ENCODE data around the gene COL27A1.

The COL27A1 gene

DNA sequence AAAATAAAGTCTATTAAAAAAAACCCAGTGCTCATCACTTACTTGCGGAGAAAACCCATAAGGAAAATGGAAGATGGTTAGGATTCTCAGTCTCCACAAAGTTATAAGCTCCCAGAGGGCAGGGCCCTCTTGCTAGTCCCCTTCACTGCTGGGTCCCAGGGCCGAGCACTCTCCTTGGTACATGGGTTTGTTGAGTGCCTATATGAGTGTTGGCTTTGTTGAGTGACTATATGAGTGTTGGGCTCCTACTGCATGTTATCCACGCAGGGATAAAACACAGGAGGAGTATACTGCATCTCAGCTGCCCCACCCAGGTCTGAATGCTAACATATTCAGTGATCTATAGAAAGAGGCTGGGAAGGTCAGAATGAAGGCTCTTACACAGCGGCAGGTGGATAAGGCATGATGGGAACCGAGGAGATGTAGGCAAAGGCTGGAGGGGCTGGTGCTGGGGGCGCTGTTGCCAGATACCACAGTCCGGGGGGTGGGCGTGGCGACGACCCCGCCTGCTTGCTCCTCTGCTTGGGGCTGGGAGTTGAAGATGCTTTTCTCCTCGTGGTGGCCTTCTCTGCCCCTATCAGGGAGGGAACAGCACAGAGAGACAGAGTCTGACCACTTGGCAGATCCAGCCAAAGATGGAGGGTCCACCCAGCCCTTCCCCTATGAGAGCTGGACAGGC lies 186.0 kb downstream of the COL27A1 start:
- Mint-ChIP-seq H3K4me3 (no peak overlapping the region), H3K4me1 (ENCODE audit: low read depth) (peaks cover 17% of the 10 kb centered on the region), H3K27ac (peak overlapping the region; percentile 88), H3K27me3 (no peaks in the 10 kb centered on the region), H3K36me3 (ENCODE audit: low read depth) (peaks cover 97% of the 10 kb centered on the region), H3K9me3 (no peaks in the 10 kb centered on the region)
- DNase-seq, result no peak

- Mint-ChIP-seq H3K9me3 (no peaks in the 10 kb centered on the region), H3K4me1 (ENCODE audit: low read depth) (peaks cover 23% of the 10 kb centered on the region), H3K27ac (peak overlapping the region; percentile 88), H3K27me3 (no peaks in the 10 kb centered on the region), H3K4me3 (no peak overlapping the region), H3K36me3 (ENCODE audit: low read depth) (peaks cover 96% of the 10 kb centered on the region)
- no peak for DNase-seq
Measured at GRCh38 chr9:114341991-114342390, 186.7 kb downstream of the COL27A1 start.

DNA sequence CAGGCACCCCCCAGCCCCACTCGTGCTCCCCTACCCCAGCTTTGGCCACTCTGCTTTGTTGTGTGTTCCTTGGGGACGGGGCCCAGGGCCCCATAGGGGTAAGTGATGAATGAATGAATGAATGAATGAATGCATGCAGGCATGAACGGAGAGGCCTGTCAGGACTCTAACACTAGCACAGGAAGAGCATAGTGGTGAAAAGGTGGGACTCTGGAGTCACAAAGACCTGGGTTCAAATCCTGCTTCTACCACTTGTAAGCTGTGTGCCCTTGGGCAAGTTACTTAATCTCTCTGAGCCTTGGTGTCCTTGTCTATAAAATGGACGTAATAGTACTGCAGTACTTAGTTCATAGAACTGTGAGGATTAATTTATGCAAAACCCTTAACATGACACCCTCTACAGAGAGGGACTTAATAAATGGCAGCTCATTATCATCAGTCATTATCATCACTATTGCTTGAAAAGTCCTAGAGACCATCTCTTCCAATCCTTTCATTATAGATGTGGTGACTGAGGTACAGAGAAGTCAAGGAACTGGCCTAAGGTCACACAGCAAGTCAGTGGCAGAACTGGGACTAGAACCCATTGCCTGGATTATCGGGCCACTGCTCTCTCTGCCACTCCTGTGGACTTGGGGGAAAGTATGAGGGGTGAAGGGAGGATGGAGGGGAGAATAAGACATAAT lies 187.6 kb downstream of the COL27A1 start:
- Mint-ChIP-seq H3K36me3 (ENCODE audit: low read depth) (peaks cover 95% of the 10 kb centered on the region), H3K9me3 (no peaks in the 10 kb centered on the region), H3K27ac (peak overlapping the region; percentile 74), H3K4me1 (ENCODE audit: low read depth) (peaks cover 28% of the 10 kb centered on the region), H3K4me3 (no peak overlapping the region), H3K27me3 (no peaks in the 10 kb centered on the region)
- DNase-seq, result no peak

GRCh38 chr9:114343471-114344187 lies 188.3 kb downstream of the COL27A1 start:
- no peaks in the 10 kb centered on the region for H3K9me3 Mint-ChIP-seq

GRCh38 chr9:114344188-114344566 lies 188.8 kb downstream of the COL27A1 start:
- no peak overlapping the region for H3K4me3 Mint-ChIP-seq
- H3K27me3 Mint-ChIP-seq, result no peaks in the 10 kb centered on the region
- no peak for DNase-seq
- peaks cover 95% of the 10 kb centered on the region for H3K36me3 Mint-ChIP-seq (ENCODE audit: low read depth)
- H3K9me3 Mint-ChIP-seq, result no peaks in the 10 kb centered on the region
- peak overlapping the region; percentile 80 for H3K27ac Mint-ChIP-seq
- H3K4me1 Mint-ChIP-seq (ENCODE audit: low read depth), result peaks cover 35% of the 10 kb centered on the region

More at GRCh38 chr9:114343471-114344187, 188.3 kb downstream of the COL27A1 start:
- peak overlapping the region; percentile 74 for H3K27ac Mint-ChIP-seq
- H3K27me3 Mint-ChIP-seq, result no peaks in the 10 kb centered on the region
- peaks cover 34% of the 10 kb centered on the region for H3K4me1 Mint-ChIP-seq (ENCODE audit: low read depth)
- no peak for DNase-seq
- H3K36me3 Mint-ChIP-seq (ENCODE audit: low read depth), result peaks cover 95% of the 10 kb centered on the region
- no peak overlapping the region for H3K4me3 Mint-ChIP-seq

DNA sequence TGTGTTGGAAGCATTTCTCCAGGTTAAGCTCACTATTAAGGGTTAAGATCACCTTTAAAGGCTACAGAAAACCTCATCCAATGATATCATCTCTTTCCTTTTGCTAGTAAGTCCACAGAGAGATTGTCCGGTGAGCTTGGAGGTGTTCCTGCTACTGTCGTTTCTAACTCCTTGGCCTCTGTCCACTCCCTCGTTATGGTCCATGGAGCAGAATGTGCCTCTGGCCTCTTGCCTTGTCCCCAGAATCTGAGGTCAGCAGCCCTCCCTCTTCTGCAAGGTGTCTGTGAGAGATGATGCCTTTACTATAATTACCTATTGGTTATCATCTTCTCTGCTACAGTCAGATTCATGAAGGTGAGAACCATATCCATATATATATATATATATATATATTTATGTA lies 189.4 kb downstream of the COL27A1 start:
- Mint-ChIP-seq H3K4me3 (no peak overlapping the region), H3K27me3 (no peaks in the 10 kb centered on the region), H3K36me3 (ENCODE audit: low read depth) (peaks cover 95% of the 10 kb centered on the region), H3K4me1 (ENCODE audit: low read depth) (peaks cover 39% of the 10 kb centered on the region), H3K27ac (peak overlapping the region; percentile 80), H3K9me3 (no peaks in the 10 kb centered on the region)
- DNase-seq, result no peak

DNA sequence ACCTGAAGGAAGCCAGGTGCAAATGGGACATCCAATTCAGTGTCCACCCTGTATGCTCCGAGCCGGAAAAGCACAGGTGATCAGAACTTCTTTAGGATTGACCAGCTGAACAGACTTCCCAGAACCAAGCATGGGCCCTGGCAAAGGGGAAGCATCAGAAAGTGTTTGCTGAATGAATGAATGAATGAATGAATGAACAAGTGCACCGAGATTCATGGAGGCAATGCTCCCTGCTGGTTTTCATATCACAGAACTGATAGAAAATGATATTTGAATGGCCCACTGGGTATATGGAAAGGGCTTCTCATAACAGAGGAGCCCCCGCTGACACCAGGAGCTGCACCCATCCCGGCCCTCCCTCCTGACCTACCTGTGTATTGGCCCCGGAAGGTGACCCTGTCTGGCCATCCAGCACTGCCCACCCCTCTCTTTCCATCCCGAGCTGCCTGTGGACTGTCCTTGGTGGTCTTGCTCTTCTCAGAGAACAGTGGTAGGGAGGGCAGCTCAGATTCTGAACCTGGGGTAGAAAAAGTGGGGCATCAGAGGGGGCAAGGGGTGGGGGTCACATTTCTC lies 190.2 kb downstream of the COL27A1 start:
- Mint-ChIP-seq H3K36me3 (ENCODE audit: low read depth) (peaks cover 95% of the 10 kb centered on the region), H3K27me3 (no peaks in the 10 kb centered on the region), H3K4me3 (no peak overlapping the region), H3K27ac (peak overlapping the region; percentile 87), H3K4me1 (ENCODE audit: low read depth) (peaks cover 44% of the 10 kb centered on the region), H3K9me3 (no peaks in the 10 kb centered on the region)
- no peak for DNase-seq

DNA sequence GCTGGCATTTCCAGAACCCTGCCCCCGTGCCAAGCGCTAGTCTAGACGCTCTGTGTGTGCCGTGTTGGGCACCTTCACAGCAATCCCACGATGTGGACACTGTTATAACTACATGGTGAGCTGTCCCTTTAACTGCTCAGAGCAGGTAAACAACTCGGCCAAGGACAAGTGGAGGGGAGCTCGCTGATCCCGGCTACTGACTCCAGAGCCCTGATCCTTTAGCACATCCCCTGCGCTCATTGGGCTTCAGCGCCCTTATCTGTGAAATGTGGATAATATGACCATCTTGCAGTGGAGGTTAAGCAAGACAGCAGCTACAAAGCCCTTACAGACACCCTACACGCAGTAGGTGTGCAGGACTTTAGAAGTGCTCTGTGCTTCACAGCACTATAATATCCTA lies 190.8 kb downstream of the COL27A1 start:
- H3K9me3 Mint-ChIP-seq, result no peaks in the 10 kb centered on the region
- H3K36me3 Mint-ChIP-seq (ENCODE audit: low read depth), result peaks cover 95% of the 10 kb centered on the region
- DNase-seq, result no peak
- no peak overlapping the region for H3K4me3 Mint-ChIP-seq
- peaks cover 47% of the 10 kb centered on the region for H3K4me1 Mint-ChIP-seq (ENCODE audit: low read depth)
- H3K27me3 Mint-ChIP-seq, result no peaks in the 10 kb centered on the region
- H3K27ac Mint-ChIP-seq, result peak overlapping the region; percentile 87

DNA sequence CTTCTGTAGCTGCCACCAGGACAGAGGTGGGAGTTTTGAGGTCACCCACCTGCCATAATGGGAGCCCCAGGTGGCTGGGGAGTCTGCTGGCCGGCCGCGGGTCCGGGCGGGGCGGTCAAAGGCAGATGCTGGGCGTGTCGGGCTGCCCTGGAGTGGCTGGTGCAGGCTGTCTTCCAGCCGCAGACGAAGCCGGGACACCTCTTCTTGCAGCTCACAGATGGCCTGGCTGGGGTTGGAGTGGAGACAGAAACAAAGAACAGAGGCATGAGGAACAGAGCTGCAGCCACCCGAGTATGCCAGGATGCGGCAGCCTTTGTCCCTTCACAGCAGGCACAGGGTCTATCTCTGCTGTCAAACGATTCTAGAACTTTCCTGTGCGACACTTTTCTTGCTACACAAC lies 192.3 kb downstream of the COL27A1 start:
- Mint-ChIP-seq H3K9me3 (no peaks in the 10 kb centered on the region), H3K4me3 (no peak overlapping the region), H3K27me3 (no peaks in the 10 kb centered on the region), H3K36me3 (ENCODE audit: low read depth) (peaks cover 94% of the 10 kb centered on the region), H3K4me1 (ENCODE audit: low read depth) (peaks cover 52% of the 10 kb centered on the region), H3K27ac (peak overlapping the region; percentile 96)
- no peak for DNase-seq

DNA sequence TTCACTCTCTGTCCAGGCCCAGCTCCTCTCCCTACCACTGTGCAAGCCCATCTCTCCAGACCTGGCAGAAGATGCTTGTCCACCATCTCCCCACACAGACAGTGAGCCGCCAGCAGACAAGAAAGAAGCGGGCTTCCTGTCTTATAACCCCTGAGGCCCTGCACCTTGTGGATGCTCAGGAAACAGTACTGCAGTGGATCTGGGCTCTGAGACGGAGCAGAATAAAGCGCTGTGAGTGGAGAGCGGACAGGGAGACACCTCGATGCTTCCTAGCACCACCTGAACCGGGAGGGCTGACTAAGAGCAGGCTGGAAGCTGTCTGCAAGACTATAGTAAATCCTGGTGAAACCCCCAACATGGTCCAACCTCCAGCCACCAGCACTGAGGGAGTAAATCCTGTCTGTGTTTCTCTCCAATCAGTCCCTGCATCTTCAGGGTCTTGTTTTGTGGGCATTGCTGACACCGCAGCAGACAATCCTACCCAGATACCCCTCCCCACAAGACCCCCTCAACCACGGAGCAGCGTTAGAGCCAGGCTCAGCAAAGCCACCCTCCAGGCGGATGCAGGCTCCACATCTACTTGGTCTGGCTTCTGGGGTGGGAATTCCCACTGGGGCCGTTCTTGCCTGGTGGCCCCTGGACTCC lies 193.0 kb downstream of the COL27A1 start:
- Mint-ChIP-seq H3K36me3 (ENCODE audit: low read depth) (peaks cover 94% of the 10 kb centered on the region), H3K27ac (peak overlapping the region; percentile 96), H3K27me3 (no peaks in the 10 kb centered on the region), H3K4me1 (ENCODE audit: low read depth) (peaks cover 57% of the 10 kb centered on the region), H3K4me3 (peak overlapping the region; percentile 42), H3K9me3 (no peaks in the 10 kb centered on the region)
- DNase-seq, result no peak

DNA sequence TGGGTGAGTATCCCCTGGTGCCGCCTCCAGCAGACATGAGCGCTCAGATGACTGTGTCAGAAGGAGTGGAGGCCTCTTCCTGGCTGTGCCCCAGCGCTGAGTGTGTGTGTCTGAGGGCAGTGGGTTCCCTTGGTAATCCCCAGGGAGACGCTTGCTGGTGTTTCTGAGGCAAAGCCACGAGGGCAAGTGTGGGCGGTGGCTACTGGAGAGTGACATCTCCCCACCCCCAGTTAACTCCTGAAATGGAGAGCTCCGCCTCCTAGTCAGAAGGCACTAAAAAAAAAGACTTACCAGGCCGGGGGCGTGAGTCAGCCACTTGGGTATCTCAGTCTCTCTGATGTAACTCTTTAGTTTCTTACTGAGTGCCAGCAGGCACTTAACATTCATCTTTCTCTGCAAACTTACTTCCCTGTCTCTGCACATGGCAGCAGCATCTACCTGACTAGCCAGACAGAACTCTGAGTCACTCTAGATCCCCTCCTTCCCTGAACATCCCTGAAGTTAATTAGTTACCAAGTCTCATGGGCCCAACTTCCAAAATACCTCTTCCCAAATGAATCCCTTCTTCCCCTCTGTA lies 193.7 kb downstream of the COL27A1 start:
- Mint-ChIP-seq H3K4me1 (ENCODE audit: low read depth) (peaks cover 61% of the 10 kb centered on the region), H3K36me3 (ENCODE audit: low read depth) (peaks cover 93% of the 10 kb centered on the region), H3K9me3 (no peaks in the 10 kb centered on the region)

DNA sequence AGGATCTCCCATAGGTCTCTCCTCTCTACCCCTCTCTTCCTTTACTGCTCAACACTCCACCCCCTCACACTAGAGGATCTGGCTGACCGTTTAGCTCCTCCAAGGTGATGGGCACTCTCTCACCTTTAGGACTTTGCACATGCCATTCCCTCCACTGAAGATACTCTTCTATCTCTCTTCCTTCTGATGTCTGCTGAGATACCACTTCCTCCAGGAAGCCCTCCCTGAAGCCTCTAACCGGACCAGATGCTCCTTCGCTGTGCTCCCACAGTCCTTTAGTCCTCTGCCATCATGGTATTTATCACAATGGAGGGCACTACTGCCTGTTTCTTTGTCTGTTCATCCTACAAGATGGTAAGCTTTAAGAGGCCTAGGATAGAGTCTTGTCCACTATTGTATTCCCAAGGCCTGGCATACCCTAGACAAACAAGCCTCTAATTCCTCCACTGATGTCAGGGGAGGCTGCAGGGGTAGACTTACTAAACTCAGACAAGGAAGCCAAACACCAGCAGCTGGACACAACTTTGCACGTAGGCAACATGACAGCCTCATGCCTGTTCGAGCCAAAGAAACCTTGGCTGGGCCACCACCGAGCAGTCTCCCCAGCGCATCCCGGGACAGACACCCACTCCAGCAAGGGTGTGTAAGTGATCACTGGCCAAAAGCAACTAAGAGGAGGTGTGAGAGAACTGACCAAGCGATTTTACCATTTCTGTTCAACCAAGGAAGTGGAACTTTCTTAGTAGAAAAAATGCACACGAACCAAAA lies 194.6 kb downstream of the COL27A1 start:
- Mint-ChIP-seq H3K4me3 (no peak overlapping the region), H3K9me3 (no peaks in the 10 kb centered on the region), H3K4me1 (ENCODE audit: low read depth) (peaks cover 64% of the 10 kb centered on the region), H3K36me3 (ENCODE audit: low read depth) (peaks cover 89% of the 10 kb centered on the region), H3K27ac (peak overlapping the region; percentile 96), H3K27me3 (no peaks in the 10 kb centered on the region)
- no peak for DNase-seq

More for the DNA sequence above, 193.7 kb downstream of the COL27A1 start:
- Mint-ChIP-seq H3K4me3 (peak overlapping the region; percentile 42), H3K27me3 (no peaks in the 10 kb centered on the region), H3K27ac (peak overlapping the region; percentile 96)
- DNase-seq, result peak; percentile 88

DNA sequence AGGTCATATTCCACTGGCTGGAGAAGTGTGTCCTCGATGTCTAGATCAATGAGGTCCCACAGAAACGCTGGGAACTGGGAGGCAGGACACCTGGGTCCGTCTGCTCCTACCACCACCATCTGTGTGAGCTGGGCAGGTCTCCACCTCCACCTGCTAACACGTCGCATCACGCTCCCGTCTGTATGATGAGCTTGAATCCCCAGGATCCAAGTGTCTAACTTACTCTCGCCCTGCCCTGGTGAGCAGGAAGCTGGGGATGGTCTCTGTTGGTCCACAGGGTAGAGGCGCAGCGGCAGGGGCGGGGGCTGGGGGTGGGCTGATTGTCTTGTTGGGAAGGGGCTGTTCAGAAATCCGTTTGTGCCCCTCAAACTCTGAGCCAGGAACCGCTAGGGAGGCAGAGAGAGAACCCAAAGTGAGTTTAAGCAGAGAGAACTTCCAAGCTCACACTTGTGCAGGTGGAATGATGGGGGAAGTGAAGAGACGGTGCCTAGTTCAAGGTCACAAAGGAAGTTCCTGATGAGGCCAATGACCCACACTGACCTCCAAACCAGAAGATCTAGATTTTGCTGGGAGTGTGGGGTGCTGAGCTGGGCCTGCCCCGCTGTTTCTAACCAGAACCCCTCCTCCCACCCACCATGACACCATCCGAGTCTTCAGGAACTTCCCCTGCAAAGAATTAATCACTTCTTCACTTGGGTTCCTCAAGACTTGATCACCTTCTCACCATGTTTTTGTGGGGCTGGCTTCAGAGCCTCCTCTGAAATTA lies 195.5 kb downstream of the COL27A1 start:
- DNase-seq, result no peak
- peaks cover 90% of the 10 kb centered on the region for H3K36me3 Mint-ChIP-seq (ENCODE audit: low read depth)
- H3K27ac Mint-ChIP-seq, result peak overlapping the region; percentile 96
- H3K27me3 Mint-ChIP-seq, result no peaks in the 10 kb centered on the region
- peaks cover 67% of the 10 kb centered on the region for H3K4me1 Mint-ChIP-seq (ENCODE audit: low read depth)
- no peaks in the 10 kb centered on the region for H3K9me3 Mint-ChIP-seq
- H3K4me3 Mint-ChIP-seq, result no peak overlapping the region
